CD4-positive, alpha-beta T cell (primary cell): ENCODE data around the gene MBLAC1. TPM values are rescaled to one million over a fixed set of nuclear protein-coding genes. Genes with fewer than 3 reads are reported as not detected.
A peak's percentile ranks its signal among the peaks of the same experiment; 100 is the strongest.

Source experiments
- ATAC-seq: fragments of 200-7000 bp; cut with Tn5 transposase; one replicate; pipeline ENCODE4 v1.10.0; 2022; ENCODE audit warnings: mild to moderate bottlenecking; ENCODE audit not compliant: poor library complexity
- CTCF ChIA-PET: fragments of 350-600 bp; sonication (Branson Sonifier 250); formaldehyde crosslinking; loops from one replicate; lab custom pipeline; 2021; ENCODE audit warnings: antibody characterized with exemption, inconsistent platforms; lab: Charles Lee
- POLR2A ChIA-PET: fragments of 350-600 bp; sonication (Branson Sonifier 250); formaldehyde crosslinking; loops from one replicate; lab custom pipeline; 2021; ENCODE audit warnings: antibody characterized with exemption, inconsistent platforms; lab: Charles Lee
- DNase-seq, 14 experiments: peaks; one replicate each; pipeline ENCODE4 v3.0.0-alpha.2; 2013 to 2020; ENCODE audit warnings: mixed read lengths in 2 of 14
- H3K27ac ChIP-seq, 2 donors: one replicate each; pipeline versions ENCODE4 v1.5.1 to v1.7.0; 2013; ENCODE audit warnings: low read length in 2 of 2, low read depth in 1 of 2, mild to moderate bottlenecking in 1 of 2
- H3K27me3 ChIP-seq, 2 experiments: 1 replicate in 1 of 2; 2 replicates in 1 of 2; pipeline versions ENCODE4 v1.6.1 to v1.7.0; 2013; ENCODE audit warnings: low read length in 2 of 2, control low read depth in 1 of 2, mild to moderate bottlenecking in 1 of 2, moderate library complexity in 1 of 2; ENCODE audit not compliant: insufficient read depth in 2 of 2, control insufficient read depth in 1 of 2
- H3K36me3 ChIP-seq: one replicate; pipeline ENCODE4 v1.6.1; 2013; ENCODE audit warnings: low read length, control low read depth; ENCODE audit not compliant: insufficient read depth
- H3K4me1 ChIP-seq: one replicate; pipeline ENCODE4 v1.6.1; 2013; ENCODE audit warnings: low read length, control low read depth; ENCODE audit not compliant: insufficient read depth
- H3K4me3 ChIP-seq: one replicate; pipeline ENCODE4 v1.5.1; 2013; ENCODE audit warnings: mild to moderate bottlenecking, low read length, moderate library complexity
- H3K9me3 ChIP-seq, 2 experiments: 1 replicate in 1 of 2; 2 replicates in 1 of 2; pipeline versions ENCODE4 v1.6.1 to v1.7.0; 2013; ENCODE audit warnings: low read length in 2 of 2, mild to moderate bottlenecking in 2 of 2, control low read depth in 1 of 2, moderate library complexity in 1 of 2; ENCODE audit not compliant: control insufficient read depth in 1 of 2, insufficient read depth in 1 of 2
- H3K27ac Mint-ChIP-seq: one replicate; pipeline ENCODE4 v1.8.0; 2020; ENCODE audit warnings: mixed read lengths
- H3K27me3 Mint-ChIP-seq: one replicate; pipeline ENCODE4 v1.8.0; 2021; ENCODE audit warnings: mixed read lengths
- H3K36me3 Mint-ChIP-seq: one replicate; pipeline ENCODE4 v1.8.0; 2021; ENCODE audit warnings: low read depth, mixed read lengths
- H3K4me1 Mint-ChIP-seq: one replicate; pipeline ENCODE4 v1.8.0; 2021; ENCODE audit warnings: low read depth, mixed read lengths
- H3K4me3 Mint-ChIP-seq: one replicate; pipeline ENCODE4 v1.8.0; 2020; ENCODE audit warnings: mild to moderate bottlenecking, mixed read lengths
- H3K9me3 Mint-ChIP-seq: one replicate; pipeline ENCODE4 v1.8.0; 2020; ENCODE audit warnings: mixed read lengths
- CTCF ChIP-seq: fragments of 200-600 bp; IDR thresholded peaks from one replicate; pipeline ENCODE4 v1.8.0; 2022; ENCODE audit warnings: antibody characterized with exemption, mild to moderate bottlenecking
- intact Hi-C, 2 experiments: fragments of 100-400 bp; cut with DNase I in 1 of 2; cut with micrococcal nuclease in 1 of 2; formaldehyde crosslinking; loops; one replicate each; pipeline versions ENCODE4 v1.15.1 to v1.9.0; 2023 to 2025; cut with DNase I, micrococcal nuclease
- total RNA-seq, 174 experiments: library from RNA in 2 of 174; stranded (reverse) in 2 of 174; gene quantifications; one replicate each; pipeline ENCODE4 v1.2.3 and lab custom pipeline; 2021 to 2026

The MBLAC1 gene
- total RNA-seq, 2 experiments from 2014 or later: 3.7 to 4.4 TPM

GRCh38 chr7:100119970-100120732 is 6.6 kb upstream of the MBLAC1 start:
- Histone ChIP-seq H3K27ac (peak overlapping the region; percentile 79 to 98), H3K4me3 (peak overlapping the region; percentile 93), H3K9me3 (no peaks in the 10 kb centered on the region), H3K27me3 (no peaks in the 10 kb centered on the region), H3K36me3 (peaks cover 19% of the 10 kb centered on the region), H3K4me1 (peaks cover 38% of the 10 kb centered on the region)
- Mint-ChIP-seq H3K36me3 (peaks cover 42% of the 10 kb centered on the region), H3K4me1 (peaks cover 34% of the 10 kb centered on the region), H3K4me3 (peak overlapping the region; percentile 98), H3K27ac (peak overlapping the region; percentile 97), H3K27me3 (no peaks in the 10 kb centered on the region), H3K9me3 (no peaks in the 10 kb centered on the region)
- intact Hi-C loops: loop anchor here (1.0 to 2.0 kb wide), 3 partner anchors 7 to 39 kb away; partner anchors contain the start of genes AP4M1 (in 2 of the 2), MCM7 (in 2 of the 2) and ZNF3 (in 1 of the 2)
- peak; percentile 65 for ATAC-seq
- DNase-seq: peak; percentile 53 to 85 (median 67)
- ChIA-PET POLR2A (interaction anchor here (0.7 to 2.8 kb wide), 12 partner anchors 9 to 562 kb away, joined by 3 to 50 read pairs (median 9); partner anchors contain the start of genes AP4M1, COPS6, LAMTOR4 and MCM7), CTCF (interaction anchor here (1.0 to 1.6 kb wide), 7 partner anchors 9 to 98 kb away, joined by 3 to 14 read pairs (median 4); partner anchors contain the start of genes AP4M1 and MCM7)
- no peak for TF ChIP-seq CTCF

- CTCF ChIA-PET: interaction anchor here (1.0 to 1.6 kb wide), 7 partner anchors 9 to 97 kb away, joined by 3 to 14 read pairs (median 4); partner anchors contain the start of genes AP4M1 and MCM7
- H3K27me3 ChIP-seq: no peaks in the 10 kb centered on the region
- POLR2A ChIA-PET: interaction anchor here (0.7 to 2.8 kb wide), 12 partner anchors 9 to 563 kb away, joined by 3 to 50 read pairs (median 9); partner anchors contain the start of genes AP4M1, COPS6, LAMTOR4 and MCM7
- peaks cover 22% of the 10 kb centered on the region for H3K36me3 ChIP-seq
- H3K36me3 Mint-ChIP-seq: peaks cover 43% of the 10 kb centered on the region
- H3K4me3 ChIP-seq: peak overlapping the region; percentile 93
- ATAC-seq (no peak), DNase-seq (no peak)
- H3K27ac ChIP-seq: peak overlapping the region in 1 of 2 donors; percentile 79
- H3K4me1 Mint-ChIP-seq: peaks cover 38% of the 10 kb centered on the region
- H3K9me3 Mint-ChIP-seq: no peaks in the 10 kb centered on the region
- no peaks in the 10 kb centered on the region for H3K27me3 Mint-ChIP-seq
- peaks cover 44% of the 10 kb centered on the region for H3K4me1 ChIP-seq
- peak overlapping the region; percentile 97 for H3K27ac Mint-ChIP-seq
- no peaks in the 10 kb centered on the region for H3K9me3 ChIP-seq
- peak overlapping the region; percentile 98 for H3K4me3 Mint-ChIP-seq
- no peak for TF ChIP-seq CTCF
- intact Hi-C loops: no loop called here
Measured at GRCh38 chr7:100120733-100121036, 6.1 kb upstream of the MBLAC1 start.

GRCh38 chr7:100122067-100122466 is 4.7 kb upstream of the MBLAC1 start:
- POLR2A ChIA-PET: interaction anchor here (0.8 to 2.0 kb wide), 3 partner anchors 9 to 22 kb away, joined by 3 to 7 read pairs (median 4); partner anchors contain the start of gene AP4M1

More at GRCh38 chr7:100122067-100122466, 4.7 kb upstream of the MBLAC1 start:
- Histone ChIP-seq H3K27ac (no peak overlapping the region), H3K4me1 (peaks cover 52% of the 10 kb centered on the region), H3K9me3 (no peaks in the 10 kb centered on the region), H3K36me3 (peaks cover 22% of the 10 kb centered on the region), H3K27me3 (no peaks in the 10 kb centered on the region), H3K4me3 (no peak overlapping the region)
- H3K9me3 Mint-ChIP-seq: no peaks in the 10 kb centered on the region
- peaks cover 47% of the 10 kb centered on the region for H3K36me3 Mint-ChIP-seq
- intact Hi-C loops: no loop called here
- ATAC-seq (no peak), DNase-seq (no peak)
- peaks cover 44% of the 10 kb centered on the region for H3K4me1 Mint-ChIP-seq
- H3K27me3 Mint-ChIP-seq: no peaks in the 10 kb centered on the region
- CTCF ChIA-PET: no interaction called here
- H3K4me3 Mint-ChIP-seq: peak overlapping the region; percentile 46
- no peak for TF ChIP-seq CTCF
- H3K27ac Mint-ChIP-seq: peak overlapping the region; percentile 58
